NCI-H526 (cell line): Measurements from ENCODE around the gene OR10A2.
"Not testable (repeated sequence)": the region's sequence is repeated elsewhere in the genome, so short reads cannot be mapped to it uniquely, and the experiment has no call there.

Experiments
- DNase-seq, 2 experiments: peaks; one replicate each; lab custom pipeline; 2025; lab: John Stamatoyannopoulos, UW

The OR10A2 gene

GRCh38 chr11:6862961-6863360 is at the start of gene OR10A2:
Gene OR10A2 (plus strand): TSS chr11:6863057. CDS start chr11:6869755, 6,698 bp downstream.
- DNase-seq = no peak

GRCh38 chr11:6813656-6814055 is 49.2 kb upstream of the OR10A2 start:
- no peak for DNase-seq

- peak in 1 of 2 experiments; percentile 31 for DNase-seq
Observed at GRCh38 chr11:6817694-6818093, 45.2 kb upstream of the OR10A2 start.

- no peak for DNase-seq
Observed at GRCh38 chr11:6818967-6819366, 43.9 kb upstream of the OR10A2 start.

- DNase-seq = no peak
Observed at GRCh38 chr11:6824136-6824823, 38.6 kb upstream of the OR10A2 start.

GRCh38 chr11:6825231-6825744 is 37.6 kb upstream of the OR10A2 start:
- no peak for DNase-seq

- no peak for DNase-seq
Observed at GRCh38 chr11:6828103-6828502, 34.8 kb upstream of the OR10A2 start.

GRCh38 chr11:6833356-6833755 is 29.5 kb upstream of the OR10A2 start:
- DNase-seq = no peak

GRCh38 chr11:6834021-6834420 is 28.8 kb upstream of the OR10A2 start:
- no peak for DNase-seq

GRCh38 chr11:6841694-6842093 is 21.2 kb upstream of the OR10A2 start:
- DNase-seq = no peak

GRCh38 chr11:6843670-6844069 is 19.2 kb upstream of the OR10A2 start:
- peak in 1 of 2 experiments; percentile 14 for DNase-seq

- no peak for DNase-seq
Observed at GRCh38 chr11:6844356-6844755, 18.5 kb upstream of the OR10A2 start.

- DNase-seq = no peak
Observed at GRCh38 chr11:6845383-6845782, 17.5 kb upstream of the OR10A2 start, which contains the start of gene OR10A5. Gene OR10A5 (plus strand): TSS chr11:6845683. CDS start chr11:6845683, 0 bp downstream.

GRCh38 chr11:6850526-6850925 is 12.3 kb upstream of the OR10A2 start:
- no peak for DNase-seq

- DNase-seq = not testable (repeated sequence)
Observed at GRCh38 chr11:6854801-6855200, 8.1 kb upstream of the OR10A2 start.

- DNase-seq = no peak
Observed at GRCh38 chr11:6855971-6856541, 6.8 kb upstream of the OR10A2 start.

- DNase-seq = no peak
Observed at GRCh38 chr11:6856871-6857270, 6.0 kb upstream of the OR10A2 start.

GRCh38 chr11:6864438-6864837 is 1.6 kb downstream of the OR10A2 start:
- DNase-seq = no peak

GRCh38 chr11:6871278-6871677 is 8.4 kb downstream of the OR10A2 start:
- DNase-seq = no peak

GRCh38 chr11:6875761-6876160 is 12.9 kb downstream of the OR10A2 start:
- no peak for DNase-seq

- DNase-seq = no peak
Observed at GRCh38 chr11:6876325-6876724, 13.5 kb downstream of the OR10A2 start, which contains the start of gene OR10A4. Gene OR10A4 (plus strand): TSS chr11:6876625. CDS start chr11:6876648, 23 bp downstream.

GRCh38 chr11:6876914-6877313 is 14.1 kb downstream of the OR10A2 start:
- DNase-seq = no peak

GRCh38 chr11:6882751-6883150 is 19.9 kb downstream of the OR10A2 start:
- no peak for DNase-seq
